GM23338 (cell line): Measurements from ENCODE around the gene OASL.

ENCODE experiments used
- CREB1 ChIP-seq: fragments of 250-450 bp; sonication (Bioruptor Pico); IDR thresholded peaks from 2 replicates; pipeline ENCODE4 v1.5.0; 2020; ENCODE audit warnings: low read depth, mild to moderate bottlenecking, moderate library complexity
- EZH2 ChIP-seq: fragments of 200-600 bp; sonication (generic); IDR thresholded peaks from one replicate; pipeline ENCODE4 v1.8.0; 2017; ENCODE audit warnings: antibody characterized with exemption, mild to moderate bottlenecking, low read depth; ENCODE audit not compliant: unreplicated experiment
- EZH2phosphoT487 ChIP-seq: fragments of 200-600 bp; sonication (generic); IDR thresholded peaks from one replicate; pipeline ENCODE4 v1.8.1; 2018; ENCODE audit warnings: antibody characterized with exemption; ENCODE audit not compliant: unreplicated experiment
- JUNB ChIP-seq: IDR thresholded peaks from one replicate; pipeline ENCODE4 v1.6.1; 2016; ENCODE audit warnings: antibody characterized with exemption; ENCODE audit not compliant: unreplicated experiment
- NANOG ChIP-seq: IDR thresholded peaks from 2 replicates; pipeline ENCODE4 v1.6.1; 2016; ENCODE audit warnings: antibody characterized with exemption, borderline replicate concordance
- POLR2AphosphoS5 ChIP-seq: IDR thresholded peaks from 2 replicates; pipeline ENCODE4 v1.6.1; 2016; ENCODE audit warnings: antibody characterized with exemption, low read depth
- STAT1 ChIP-seq: IDR thresholded peaks from one replicate; pipeline ENCODE4 v1.6.1; 2016; ENCODE audit warnings: antibody characterized with exemption; ENCODE audit not compliant: unreplicated experiment
- ZNF114 ChIP-seq: fragments of 250-450 bp; sonication (Bioruptor Pico); IDR thresholded peaks from 2 replicates; pipeline ENCODE4 v1.5.0; 2020; ENCODE audit warnings: mild to moderate bottlenecking, moderate library complexity
- ZNF331 ChIP-seq: fragments of 250-450 bp; sonication (Bioruptor Pico); IDR thresholded peaks from 2 replicates; pipeline ENCODE4 v1.5.0; 2020; ENCODE audit warnings: low read depth, mild to moderate bottlenecking, moderate library complexity
- TF ChIP-seq, protein P1 (sequence below), 2 experiments: fragments of 200-600 bp in 1 of 2; sonication (generic) in 1 of 2; conservative IDR thresholded peaks; 2 replicates each; pipeline versions ENCODE4 v1.5.1 to v1.6.1; 2016 to 2017; ENCODE audit warnings: antibody characterized with exemption in 2 of 2, low read depth in 2 of 2, mild to moderate bottlenecking in 2 of 2, moderate library complexity in 1 of 2
- TF ChIP-seq, protein P2 (sequence below): IDR thresholded peaks from 2 replicates; pipeline ENCODE4 v1.6.1; 2016; ENCODE audit warnings: antibody characterized with exemption
- TF ChIP-seq, protein P3 (sequence below): IDR thresholded peaks from one replicate; pipeline ENCODE4 v1.6.1; 2018; ENCODE audit warnings: antibody characterized with exemption; ENCODE audit not compliant: unreplicated experiment

DNA sequence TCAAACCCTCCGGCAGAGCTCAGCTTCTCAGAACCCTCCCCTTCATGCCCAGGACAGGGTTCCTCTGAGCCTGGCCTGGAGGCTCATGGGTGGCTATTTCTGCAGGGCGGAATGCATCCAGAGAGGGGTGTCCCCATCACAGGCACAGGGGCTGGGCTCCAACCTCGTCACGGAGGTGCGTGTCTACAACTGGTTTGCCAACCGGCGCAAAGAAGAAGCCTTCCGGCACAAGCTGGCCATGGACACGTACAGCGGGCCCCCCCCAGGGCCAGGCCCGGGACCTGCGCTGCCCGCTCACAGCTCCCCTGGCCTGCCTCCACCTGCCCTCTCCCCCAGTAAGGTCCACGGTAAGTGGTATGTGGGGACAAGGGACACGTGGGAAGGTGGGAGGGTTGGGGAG lies 45.0 kb downstream of the OASL start:
- TF ChIP-seq, protein P1, sequence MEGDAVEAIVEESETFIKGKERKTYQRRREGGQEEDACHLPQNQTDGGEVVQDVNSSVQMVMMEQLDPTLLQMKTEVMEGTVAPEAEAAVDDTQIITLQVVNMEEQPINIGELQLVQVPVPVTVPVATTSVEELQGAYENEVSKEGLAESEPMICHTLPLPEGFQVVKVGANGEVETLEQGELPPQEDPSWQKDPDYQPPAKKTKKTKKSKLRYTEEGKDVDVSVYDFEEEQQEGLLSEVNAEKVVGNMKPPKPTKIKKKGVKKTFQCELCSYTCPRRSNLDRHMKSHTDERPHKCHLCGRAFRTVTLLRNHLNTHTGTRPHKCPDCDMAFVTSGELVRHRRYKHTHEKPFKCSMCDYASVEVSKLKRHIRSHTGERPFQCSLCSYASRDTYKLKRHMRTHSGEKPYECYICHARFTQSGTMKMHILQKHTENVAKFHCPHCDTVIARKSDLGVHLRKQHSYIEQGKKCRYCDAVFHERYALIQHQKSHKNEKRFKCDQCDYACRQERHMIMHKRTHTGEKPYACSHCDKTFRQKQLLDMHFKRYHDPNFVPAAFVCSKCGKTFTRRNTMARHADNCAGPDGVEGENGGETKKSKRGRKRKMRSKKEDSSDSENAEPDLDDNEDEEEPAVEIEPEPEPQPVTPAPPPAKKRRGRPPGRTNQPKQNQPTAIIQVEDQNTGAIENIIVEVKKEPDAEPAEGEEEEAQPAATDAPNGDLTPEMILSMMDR (conservative IDR thresholded peaks at IDR 0.05; ENCODE audit: low read depth in 2 of 2): no peak
- TF ChIP-seq, protein P2, sequence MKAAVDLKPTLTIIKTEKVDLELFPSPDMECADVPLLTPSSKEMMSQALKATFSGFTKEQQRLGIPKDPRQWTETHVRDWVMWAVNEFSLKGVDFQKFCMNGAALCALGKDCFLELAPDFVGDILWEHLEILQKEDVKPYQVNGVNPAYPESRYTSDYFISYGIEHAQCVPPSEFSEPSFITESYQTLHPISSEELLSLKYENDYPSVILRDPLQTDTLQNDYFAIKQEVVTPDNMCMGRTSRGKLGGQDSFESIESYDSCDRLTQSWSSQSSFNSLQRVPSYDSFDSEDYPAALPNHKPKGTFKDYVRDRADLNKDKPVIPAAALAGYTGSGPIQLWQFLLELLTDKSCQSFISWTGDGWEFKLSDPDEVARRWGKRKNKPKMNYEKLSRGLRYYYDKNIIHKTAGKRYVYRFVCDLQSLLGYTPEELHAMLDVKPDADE: no peak
- TF ChIP-seq, protein P3, sequence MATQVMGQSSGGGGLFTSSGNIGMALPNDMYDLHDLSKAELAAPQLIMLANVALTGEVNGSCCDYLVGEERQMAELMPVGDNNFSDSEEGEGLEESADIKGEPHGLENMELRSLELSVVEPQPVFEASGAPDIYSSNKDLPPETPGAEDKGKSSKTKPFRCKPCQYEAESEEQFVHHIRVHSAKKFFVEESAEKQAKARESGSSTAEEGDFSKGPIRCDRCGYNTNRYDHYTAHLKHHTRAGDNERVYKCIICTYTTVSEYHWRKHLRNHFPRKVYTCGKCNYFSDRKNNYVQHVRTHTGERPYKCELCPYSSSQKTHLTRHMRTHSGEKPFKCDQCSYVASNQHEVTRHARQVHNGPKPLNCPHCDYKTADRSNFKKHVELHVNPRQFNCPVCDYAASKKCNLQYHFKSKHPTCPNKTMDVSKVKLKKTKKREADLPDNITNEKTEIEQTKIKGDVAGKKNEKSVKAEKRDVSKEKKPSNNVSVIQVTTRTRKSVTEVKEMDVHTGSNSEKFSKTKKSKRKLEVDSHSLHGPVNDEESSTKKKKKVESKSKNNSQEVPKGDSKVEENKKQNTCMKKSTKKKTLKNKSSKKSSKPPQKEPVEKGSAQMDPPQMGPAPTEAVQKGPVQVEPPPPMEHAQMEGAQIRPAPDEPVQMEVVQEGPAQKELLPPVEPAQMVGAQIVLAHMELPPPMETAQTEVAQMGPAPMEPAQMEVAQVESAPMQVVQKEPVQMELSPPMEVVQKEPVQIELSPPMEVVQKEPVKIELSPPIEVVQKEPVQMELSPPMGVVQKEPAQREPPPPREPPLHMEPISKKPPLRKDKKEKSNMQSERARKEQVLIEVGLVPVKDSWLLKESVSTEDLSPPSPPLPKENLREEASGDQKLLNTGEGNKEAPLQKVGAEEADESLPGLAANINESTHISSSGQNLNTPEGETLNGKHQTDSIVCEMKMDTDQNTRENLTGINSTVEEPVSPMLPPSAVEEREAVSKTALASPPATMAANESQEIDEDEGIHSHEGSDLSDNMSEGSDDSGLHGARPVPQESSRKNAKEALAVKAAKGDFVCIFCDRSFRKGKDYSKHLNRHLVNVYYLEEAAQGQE: no peak
- TF ChIP-seq EZH2phosphoT487 (no peak), POLR2AphosphoS5 (no peak), ZNF114 (CRISPR knock-in tag) (no peak), EZH2 (no peak), ZNF331 (no peak), CREB1 (CRISPR knock-in tag) (no peak), NANOG (no peak), STAT1 (no peak), JUNB (no peak)
